Common myeloid progenitor, CD34-positive (primary cell): ENCODE measurements around the gene ERMARD.

Experiments used
- CTCF ChIA-PET: fragments of 350-600 bp; sonication (Branson Sonifier 250); formaldehyde crosslinking; loops from one replicate; lab custom pipeline; 2021; ENCODE audit warnings: antibody characterized with exemption; lab: Charles Lee
- POLR2A ChIA-PET: fragments of 350-600 bp; sonication (Branson Sonifier 250); formaldehyde crosslinking; loops from one replicate; lab custom pipeline; 2021; ENCODE audit warnings: antibody characterized with exemption; lab: Charles Lee
- DNase-seq, 3 donors: peaks; one replicate each; pipeline versions ENCODE4 v3.0.0 to v3.0.0-alpha.2; 2013
- H3K27ac ChIP-seq, 2 experiments: 1 replicate in 1 of 2; 2 replicates in 1 of 2; pipeline ENCODE4 v1.7.0; 2013; ENCODE audit warnings: inconsistent platforms in 2 of 2, low read length in 2 of 2, mild to moderate bottlenecking in 2 of 2, low read depth in 1 of 2, moderate library complexity in 1 of 2; ENCODE audit not compliant: severe bottlenecking in 2 of 2, insufficient read depth in 1 of 2, poor library complexity in 1 of 2
- H3K27me3 ChIP-seq, 5 experiments: replicated peaks in 2 of 5; 1 replicate in 3 of 5; 2 replicates in 2 of 5; pipeline versions ENCODE4 v1.6.1 to v1.7.0; 2013; ENCODE audit warnings: low read length in 4 of 5, mild to moderate bottlenecking in 2 of 5, moderate library complexity in 2 of 5, inconsistent platforms in 1 of 5; ENCODE audit not compliant: insufficient read depth in 5 of 5, control insufficient read depth in 4 of 5
- H3K36me3 ChIP-seq, 4 experiments: 1 replicate in 2 of 4; 2 replicates in 2 of 4; pipeline versions ENCODE4 v1.6.1 to v1.7.0; 2013; ENCODE audit warnings: low read length in 3 of 4, control low read depth in 1 of 4, mild to moderate bottlenecking in 1 of 4; ENCODE audit not compliant: control insufficient read depth in 4 of 4, insufficient read depth in 4 of 4
- H3K4me1 ChIP-seq, 4 experiments: 1 replicate in 3 of 4; 2 replicates in 1 of 4; pipeline versions ENCODE4 v1.6.1 to v1.7.1; 2013; ENCODE audit warnings: low read length in 3 of 4, mild to moderate bottlenecking in 3 of 4, control low read depth in 1 of 4, inconsistent platforms in 1 of 4, moderate library complexity in 1 of 4; ENCODE audit not compliant: control insufficient read depth in 4 of 4, insufficient read depth in 4 of 4; ENCODE audit errors: control extremely low read depth in 1 of 4
- H3K4me3 ChIP-seq, 7 experiments: 1 replicate in 4 of 7; 2 replicates in 3 of 7; pipeline versions ENCODE4 v1.5.1 to v1.7.0; 2013; ENCODE audit warnings: mild to moderate bottlenecking in 7 of 7, low read length in 6 of 7, moderate library complexity in 6 of 7, inconsistent platforms in 2 of 7, low read depth in 2 of 7, control low read depth in 1 of 7; ENCODE audit not compliant: insufficient read depth in 4 of 7, control insufficient read depth in 1 of 7; ENCODE audit errors: extremely low read depth in 1 of 7
- H3K9me3 ChIP-seq, 5 experiments: 1 replicate in 4 of 5; 2 replicates in 1 of 5; pipeline versions ENCODE4 v1.6.1 to v1.7.1; 2013; ENCODE audit warnings: low read length in 4 of 5, mild to moderate bottlenecking in 2 of 5, inconsistent platforms in 1 of 5, low read depth in 1 of 5, moderate library complexity in 1 of 5; ENCODE audit not compliant: control insufficient read depth in 4 of 5, insufficient read depth in 2 of 5; ENCODE audit errors: control extremely low read depth in 1 of 5
- WGBS: methylation state at CpG from one replicate; pipeline ENCODE4 v1.1.5; 2013; ENCODE audit not compliant: insufficient coverage; 5-methylcytosine and 5-hydroxymethylcytosine counted together

Gene ERMARD

GRCh38 chr6:169787797-169788196 lies 36.4 kb downstream of the ERMARD start:
- DNase-seq: no peak
- no peak overlapping the region for H3K27ac ChIP-seq
- H3K4me3 ChIP-seq: no peak overlapping the region
- 94% methylated on average over 6 of the region's 7 CpGs for WGBS
- ChIA-PET POLR2A (interaction anchor here (1.3 kb wide), 1 partner anchor 17 kb away, joined by 4 read pairs; no protein-coding TSS in a partner anchor), CTCF (interaction anchor here (1.2 to 4.3 kb wide), 3 partner anchors 16 to 730 kb away, joined by 3 to 72 read pairs (median 12); no protein-coding TSS in a partner anchor)
- H3K27me3 ChIP-seq: peaks cover 2 to 26% (median 13%) of the 10 kb centered on the region in 5 experiments
- no peaks in the 10 kb centered on the region for H3K9me3 ChIP-seq
- peaks cover 0 to 3% (median 2%) of the 10 kb centered on the region in 4 experiments for H3K36me3 ChIP-seq
- H3K4me1 ChIP-seq: peaks cover 0 to 15% (median 11%) of the 10 kb centered on the region in 4 experiments

GRCh38 chr6:169788809-169789145 lies 37.4 kb downstream of the ERMARD start:
- H3K27ac ChIP-seq: no peak overlapping the region
- no peak overlapping the region for H3K4me3 ChIP-seq
- H3K9me3 ChIP-seq: no peaks in the 10 kb centered on the region
- WGBS: 96% methylated on average over 4 of the region's 4 CpGs
- H3K4me1 ChIP-seq: peaks cover 0 to 15% (median 11%) of the 10 kb centered on the region in 4 experiments
- DNase-seq: no peak
- ChIA-PET CTCF (interaction anchor here (0.8 to 4.3 kb wide), 5 partner anchors 15 to 729 kb away, joined by 3 to 72 read pairs (median 11); no protein-coding TSS in a partner anchor), POLR2A (no interaction called here)
- peaks cover 2 to 26% (median 15%) of the 10 kb centered on the region in 5 experiments for H3K27me3 ChIP-seq
- peaks cover 0 to 2% (median 0%) of the 10 kb centered on the region in 4 experiments for H3K36me3 ChIP-seq

- peaks cover 0 to 15% (median 11%) of the 10 kb centered on the region in 4 experiments for H3K4me1 ChIP-seq
- ChIA-PET CTCF (interaction anchor here (0.8 to 4.3 kb wide), 21 partner anchors 8 to 749 kb away, joined by 3 to 72 read pairs (median 5); no protein-coding TSS in a partner anchor), POLR2A (no interaction called here)
- DNase-seq: no peak
- H3K36me3 ChIP-seq: peaks cover 0 to 2% (median 0%) of the 10 kb centered on the region in 4 experiments
- WGBS: 81% methylated on average over 20 of the region's 24 CpGs
- H3K27ac ChIP-seq: no peak overlapping the region
- H3K4me3 ChIP-seq: peak overlapping the region in 3 of 7 experiments; percentile 67 to 78 (median 73)
- H3K9me3 ChIP-seq: no peaks in the 10 kb centered on the region
- H3K27me3 ChIP-seq: peaks cover 2 to 26% (median 16%) of the 10 kb centered on the region in 5 experiments
Observed at GRCh38 chr6:169789146-169789943, 37.9 kb downstream of the ERMARD start.

- POLR2A ChIA-PET: no interaction called here
- WGBS: under 1% methylated on average over 55 of the region's 61 CpGs
Observed at GRCh38 chr6:169789944-169790927, 38.8 kb downstream of the ERMARD start.

GRCh38 chr6:169791721-169792131 lies 40.3 kb downstream of the ERMARD start:
- peaks cover 0 to 15% (median 11%) of the 10 kb centered on the region in 4 experiments for H3K4me1 ChIP-seq
- H3K27ac ChIP-seq: no peak overlapping the region
- H3K9me3 ChIP-seq: no peaks in the 10 kb centered on the region
- no peaks in the 10 kb centered on the region for H3K36me3 ChIP-seq
- ChIA-PET CTCF (interaction anchor here (2.4 to 4.3 kb wide), 3 partner anchors 12 to 739 kb away, joined by 22 to 72 read pairs (median 35); no protein-coding TSS in a partner anchor), POLR2A (no interaction called here)
- H3K27me3 ChIP-seq: peaks cover 2 to 32% (median 20%) of the 10 kb centered on the region in 5 experiments
- H3K4me3 ChIP-seq: no peak overlapping the region
- 67% methylated on average over 3 of the region's 6 CpGs for WGBS
- DNase-seq: no peak

More at GRCh38 chr6:169789944-169790927, 38.8 kb downstream of the ERMARD start:
- peak; percentile 60 to 79 (median 76) for DNase-seq
- H3K27me3 ChIP-seq: peaks cover 2 to 31% (median 16%) of the 10 kb centered on the region in 5 experiments
- H3K36me3 ChIP-seq: no peaks in the 10 kb centered on the region
- H3K4me1 ChIP-seq: peaks cover 0 to 15% (median 11%) of the 10 kb centered on the region in 4 experiments
- H3K27ac ChIP-seq: no peak overlapping the region
- H3K4me3 ChIP-seq: peak overlapping the region in 6 of 7 experiments; percentile 54 to 78 (median 66)
- H3K9me3 ChIP-seq: no peaks in the 10 kb centered on the region
- CTCF ChIA-PET: interaction anchor here (0.8 to 4.3 kb wide), 24 partner anchors 9 to 889 kb away, joined by 3 to 72 read pairs (median 4); no protein-coding TSS in a partner anchor

GRCh38 chr6:169792306-169793015 lies 41.0 kb downstream of the ERMARD start:
- WGBS: 94% methylated on average over 21 of the region's 21 CpGs
- ChIA-PET POLR2A (no interaction called here), CTCF (interaction anchor here (4.0 kb wide), 1 partner anchor 12 kb away, joined by 35 read pairs; no protein-coding TSS in a partner anchor)
- Histone ChIP-seq H3K4me1 (peaks cover 0 to 15% (median 11%) of the 10 kb centered on the region in 4 experiments), H3K27ac (no peak overlapping the region), H3K36me3 (no peaks in the 10 kb centered on the region), H3K9me3 (no peaks in the 10 kb centered on the region), H3K27me3 (peaks cover 2 to 32% (median 20%) of the 10 kb centered on the region in 5 experiments), H3K4me3 (no peak overlapping the region)
- DNase-seq: no peak
